Measurements from ENCODE around the gene GSTO2. TPM values are rescaled to one million over a fixed set of nuclear protein-coding genes. Genes with fewer than 3 reads are reported as not detected.
A peak's percentile ranks its signal among the peaks of the same experiment; 100 is the strongest.

GSTO2 gene
- total and polyA plus RNA-seq, 2 of the 13 experiments (the other 11 are each of a cell fraction or from before 2014, with no cell fraction given) = 2.1 to 7.9 TPM

DNA sequence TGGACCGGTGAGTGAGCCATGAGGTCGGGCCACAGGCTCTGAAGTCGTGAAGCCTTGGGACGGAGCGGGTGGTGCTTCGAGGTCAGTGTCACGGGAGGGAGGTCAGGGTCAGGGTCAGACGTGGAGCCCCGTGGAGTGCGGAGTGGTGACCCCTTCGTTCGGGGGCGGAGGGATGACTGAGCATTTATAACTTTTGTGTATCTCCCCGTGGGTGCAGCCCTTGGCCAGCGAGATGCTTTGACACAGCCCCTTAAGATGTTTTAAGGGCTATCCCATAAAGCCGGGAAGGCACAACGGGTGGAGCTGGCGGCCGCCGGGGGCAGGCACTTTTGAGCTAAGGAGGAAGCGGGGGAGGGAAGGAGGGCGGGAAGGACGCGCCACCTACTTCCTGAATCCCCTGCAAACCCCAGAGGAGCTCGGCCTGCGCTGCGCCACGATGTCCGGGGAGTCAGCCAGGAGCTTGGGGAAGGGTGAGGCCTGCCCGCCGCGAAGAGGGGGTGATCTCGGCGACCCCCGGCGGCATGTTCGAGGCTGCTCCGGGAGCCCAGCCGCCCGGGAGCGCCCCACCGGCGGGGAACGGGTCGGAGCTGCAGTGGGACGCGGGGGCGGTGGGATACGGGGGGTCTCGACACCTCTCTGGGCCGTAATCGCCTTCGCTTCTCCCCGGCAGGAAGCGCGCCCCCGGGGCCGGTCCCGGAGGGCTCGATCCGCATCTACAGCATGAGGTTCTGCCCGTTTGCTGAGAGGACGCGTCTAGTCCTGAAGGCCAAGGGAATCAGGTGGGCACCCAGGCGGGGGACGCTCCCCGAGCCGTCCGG is 14.3 kb upstream of the GSTO2 start, which contains the start of gene GSTO1 (continued):
- no peak for TF ChIP-seq ZFP90 (CRISPR knock-in tag; IDR thresholded peaks at IDR 0.05; ENCODE audit: borderline replicate concordance)
- no peak for TF ChIP-seq TOE1 (CRISPR knock-in tag; IDR thresholded peaks at IDR 0.05)
- peak; percentile 81 for TF ChIP-seq RARA (CRISPR knock-in tag; IDR thresholded peaks at IDR 0.05)
- TF ChIP-seq ZNF775 (CRISPR knock-in tag; IDR thresholded peaks at IDR 0.05; ENCODE audit: borderline replicate concordance) = no peak
- no peak for TF ChIP-seq MYNN (CRISPR knock-in tag; IDR thresholded peaks at IDR 0.05; ENCODE audit: low read depth)
- no peak for TF ChIP-seq RAD21 (CRISPR knock-in tag; IDR thresholded peaks at IDR 0.05)
- TF ChIP-seq, protein P1, sequence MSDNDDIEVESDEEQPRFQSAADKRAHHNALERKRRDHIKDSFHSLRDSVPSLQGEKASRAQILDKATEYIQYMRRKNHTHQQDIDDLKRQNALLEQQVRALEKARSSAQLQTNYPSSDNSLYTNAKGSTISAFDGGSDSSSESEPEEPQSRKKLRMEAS (IDR thresholded peaks at IDR 0.05) = peak; percentile 69
- TF ChIP-seq, protein P2, sequence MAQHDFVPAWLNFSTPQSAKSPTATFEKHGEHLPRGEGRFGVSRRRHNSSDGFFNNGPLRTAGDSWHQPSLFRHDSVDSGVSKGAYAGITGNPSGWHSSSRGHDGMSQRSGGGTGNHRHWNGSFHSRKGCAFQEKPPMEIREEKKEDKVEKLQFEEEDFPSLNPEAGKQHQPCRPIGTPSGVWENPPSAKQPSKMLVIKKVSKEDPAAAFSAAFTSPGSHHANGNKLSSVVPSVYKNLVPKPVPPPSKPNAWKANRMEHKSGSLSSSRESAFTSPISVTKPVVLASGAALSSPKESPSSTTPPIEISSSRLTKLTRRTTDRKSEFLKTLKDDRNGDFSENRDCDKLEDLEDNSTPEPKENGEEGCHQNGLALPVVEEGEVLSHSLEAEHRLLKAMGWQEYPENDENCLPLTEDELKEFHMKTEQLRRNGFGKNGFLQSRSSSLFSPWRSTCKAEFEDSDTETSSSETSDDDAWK (CRISPR knock-in tag; IDR thresholded peaks at IDR 0.05) = no peak
- TF ChIP-seq PLRG1 (conservative IDR thresholded peaks at IDR 0.05) = no peak
- TF ChIP-seq ZNF552 (CRISPR knock-in tag; IDR thresholded peaks at IDR 0.05; ENCODE audit: borderline replicate concordance) = no peak
- peak; percentile 71; the same call in 1 of the 2 replicates for TF ChIP-seq ETV5 (CRISPR knock-in tag; IDR thresholded peaks at IDR 0.05; ENCODE audit: borderline replicate concordance)
- no peak for TF ChIP-seq SOX5 (CRISPR knock-in tag; IDR thresholded peaks at IDR 0.05; ENCODE audit: borderline replicate concordance)
- TF ChIP-seq ZNF572 (CRISPR knock-in tag; IDR thresholded peaks at IDR 0.05) = no peak; the same call in 1 of the 2 replicates
- TF ChIP-seq, protein P3, sequence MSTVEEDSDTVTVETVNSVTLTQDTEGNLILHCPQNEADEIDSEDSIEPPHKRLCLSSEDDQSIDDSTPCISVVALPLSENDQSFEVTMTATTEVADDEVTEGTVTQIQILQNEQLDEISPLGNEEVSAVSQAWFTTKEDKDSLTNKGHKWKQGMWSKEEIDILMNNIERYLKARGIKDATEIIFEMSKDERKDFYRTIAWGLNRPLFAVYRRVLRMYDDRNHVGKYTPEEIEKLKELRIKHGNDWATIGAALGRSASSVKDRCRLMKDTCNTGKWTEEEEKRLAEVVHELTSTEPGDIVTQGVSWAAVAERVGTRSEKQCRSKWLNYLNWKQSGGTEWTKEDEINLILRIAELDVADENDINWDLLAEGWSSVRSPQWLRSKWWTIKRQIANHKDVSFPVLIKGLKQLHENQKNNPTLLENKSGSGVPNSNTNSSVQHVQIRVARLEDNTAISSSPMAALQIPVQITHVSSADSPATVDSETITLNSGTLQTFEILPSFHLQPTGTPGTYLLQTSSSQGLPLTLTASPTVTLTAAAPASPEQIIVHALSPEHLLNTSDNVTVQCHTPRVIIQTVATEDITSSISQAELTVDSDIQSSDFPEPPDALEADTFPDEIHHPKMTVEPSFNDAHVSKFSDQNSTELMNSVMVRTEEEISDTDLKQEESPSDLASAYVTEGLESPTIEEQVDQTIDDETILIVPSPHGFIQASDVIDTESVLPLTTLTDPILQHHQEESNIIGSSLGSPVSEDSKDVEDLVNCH (CRISPR knock-in tag; IDR thresholded peaks at IDR 0.05) = no peak
- TF ChIP-seq ZNF780A (CRISPR knock-in tag; IDR thresholded peaks at IDR 0.05) = no peak
- TF ChIP-seq CHD4 (IDR thresholded peaks at IDR 0.05; ENCODE audit: borderline replicate concordance, low read length) = no peak
- no peak for TF ChIP-seq ZNF672 (CRISPR knock-in tag; IDR thresholded peaks at IDR 0.05)
- TF ChIP-seq, protein P4, sequence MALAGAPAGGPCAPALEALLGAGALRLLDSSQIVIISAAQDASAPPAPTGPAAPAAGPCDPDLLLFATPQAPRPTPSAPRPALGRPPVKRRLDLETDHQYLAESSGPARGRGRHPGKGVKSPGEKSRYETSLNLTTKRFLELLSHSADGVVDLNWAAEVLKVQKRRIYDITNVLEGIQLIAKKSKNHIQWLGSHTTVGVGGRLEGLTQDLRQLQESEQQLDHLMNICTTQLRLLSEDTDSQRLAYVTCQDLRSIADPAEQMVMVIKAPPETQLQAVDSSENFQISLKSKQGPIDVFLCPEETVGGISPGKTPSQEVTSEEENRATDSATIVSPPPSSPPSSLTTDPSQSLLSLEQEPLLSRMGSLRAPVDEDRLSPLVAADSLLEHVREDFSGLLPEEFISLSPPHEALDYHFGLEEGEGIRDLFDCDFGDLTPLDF (CRISPR knock-in tag; IDR thresholded peaks at IDR 0.05) = no peak; the same call in 1 of the 2 replicates
- TF ChIP-seq RORA (CRISPR knock-in tag; IDR thresholded peaks at IDR 0.05) = no peak
- TF ChIP-seq, protein P5, sequence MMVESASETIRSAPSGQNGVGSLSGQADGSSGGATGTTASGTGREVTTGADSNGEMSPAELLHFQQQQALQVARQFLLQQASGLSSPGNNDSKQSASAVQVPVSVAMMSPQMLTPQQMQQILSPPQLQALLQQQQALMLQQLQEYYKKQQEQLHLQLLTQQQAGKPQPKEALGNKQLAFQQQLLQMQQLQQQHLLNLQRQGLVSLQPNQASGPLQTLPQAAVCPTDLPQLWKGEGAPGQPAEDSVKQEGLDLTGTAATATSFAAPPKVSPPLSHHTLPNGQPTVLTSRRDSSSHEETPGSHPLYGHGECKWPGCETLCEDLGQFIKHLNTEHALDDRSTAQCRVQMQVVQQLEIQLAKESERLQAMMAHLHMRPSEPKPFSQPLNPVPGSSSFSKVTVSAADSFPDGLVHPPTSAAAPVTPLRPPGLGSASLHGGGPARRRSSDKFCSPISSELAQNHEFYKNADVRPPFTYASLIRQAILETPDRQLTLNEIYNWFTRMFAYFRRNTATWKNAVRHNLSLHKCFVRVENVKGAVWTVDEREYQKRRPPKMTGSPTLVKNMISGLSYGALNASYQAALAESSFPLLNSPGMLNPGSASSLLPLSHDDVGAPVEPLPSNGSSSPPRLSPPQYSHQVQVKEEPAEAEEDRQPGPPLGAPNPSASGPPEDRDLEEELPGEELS (CRISPR knock-in tag; IDR thresholded peaks at IDR 0.05) = 0 out of 2 replicates have a peak, but pooled peaks have one; percentile 9
- peak; percentile 30; the same call in 1 of the 2 replicates for TF ChIP-seq ZSCAN29 (CRISPR knock-in tag; conservative IDR thresholded peaks at IDR 0.05)
- TF ChIP-seq RFX3 (CRISPR knock-in tag; IDR thresholded peaks at IDR 0.05) = no peak
- peak; percentile 34 for TF ChIP-seq HNRNPLL (IDR thresholded peaks at IDR 0.05; ENCODE audit: low read depth, low read length, poor library complexity, severe bottlenecking)
- peak; percentile 63; the same call in 1 of the 2 replicates for TF ChIP-seq THAP11 (CRISPR knock-in tag; IDR thresholded peaks at IDR 0.05)

Measured in HepG2 (cell line).